GM10248 (cell line): Measurements from ENCODE around the gene KRT28.
"Not testable (repeated sequence)": the region's sequence is repeated elsewhere in the genome, so short reads cannot be mapped to it uniquely, and the experiment has no call there.

Experiments
- CTCF ChIA-PET: fragments of 300-600 bp; sonication (Branson Sonifier 250); formaldehyde crosslinking; extraction: SDS; loops from one replicate; lab custom pipeline; 2021; ENCODE audit warnings: antibody characterized with exemption; lab: Yijun Ruan, JAX
- POLR2A ChIA-PET: fragments of 350-650 bp; sonication (Branson Sonifier 250); formaldehyde crosslinking; extraction: SDS; loops from one replicate; lab custom pipeline; 2020; ENCODE audit warnings: antibody characterized with exemption; lab: Yijun Ruan, JAX
- DNase-seq: peaks from one replicate; pipeline ENCODE4 v3.0.0; 2012; ENCODE audit errors: extremely low spot score
- TF ChIP-seq, protein P1 (sequence below): IDR thresholded peaks from 2 replicates; pipeline ENCODE4 v1.5.1; 2012; ENCODE audit warnings: mild to moderate bottlenecking, low read depth; ENCODE audit errors: extremely low read depth, missing control alignments, control extremely low read depth

KRT28 gene

DNA sequence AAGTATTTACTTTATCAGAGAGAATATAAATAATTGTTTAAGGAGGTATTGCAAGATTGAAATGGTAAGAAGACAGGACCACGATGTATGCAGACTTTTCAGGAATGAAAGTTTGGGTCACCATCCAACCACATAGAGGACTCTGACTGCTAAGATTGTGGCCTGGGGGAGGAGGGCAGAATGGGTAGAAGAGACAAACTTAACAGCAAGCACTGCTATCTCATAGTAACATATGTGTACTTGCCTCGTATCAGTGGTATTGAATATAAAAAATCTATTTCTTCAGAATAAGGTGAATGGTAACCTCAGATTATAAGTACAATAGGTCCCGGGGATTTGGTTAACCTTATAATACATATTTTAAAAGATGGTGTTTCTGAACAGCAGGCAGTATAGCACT, 16.8 kb upstream of the KRT28 start:
- TF ChIP-seq, protein P1, sequence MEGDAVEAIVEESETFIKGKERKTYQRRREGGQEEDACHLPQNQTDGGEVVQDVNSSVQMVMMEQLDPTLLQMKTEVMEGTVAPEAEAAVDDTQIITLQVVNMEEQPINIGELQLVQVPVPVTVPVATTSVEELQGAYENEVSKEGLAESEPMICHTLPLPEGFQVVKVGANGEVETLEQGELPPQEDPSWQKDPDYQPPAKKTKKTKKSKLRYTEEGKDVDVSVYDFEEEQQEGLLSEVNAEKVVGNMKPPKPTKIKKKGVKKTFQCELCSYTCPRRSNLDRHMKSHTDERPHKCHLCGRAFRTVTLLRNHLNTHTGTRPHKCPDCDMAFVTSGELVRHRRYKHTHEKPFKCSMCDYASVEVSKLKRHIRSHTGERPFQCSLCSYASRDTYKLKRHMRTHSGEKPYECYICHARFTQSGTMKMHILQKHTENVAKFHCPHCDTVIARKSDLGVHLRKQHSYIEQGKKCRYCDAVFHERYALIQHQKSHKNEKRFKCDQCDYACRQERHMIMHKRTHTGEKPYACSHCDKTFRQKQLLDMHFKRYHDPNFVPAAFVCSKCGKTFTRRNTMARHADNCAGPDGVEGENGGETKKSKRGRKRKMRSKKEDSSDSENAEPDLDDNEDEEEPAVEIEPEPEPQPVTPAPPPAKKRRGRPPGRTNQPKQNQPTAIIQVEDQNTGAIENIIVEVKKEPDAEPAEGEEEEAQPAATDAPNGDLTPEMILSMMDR, result no peak
- POLR2A ChIA-PET, result no interaction called here
- CTCF ChIA-PET, result interaction anchor here (1.3 to 1.4 kb wide), 2 partner anchors 12 to 846 kb away, joined by 4 to 5 read pairs; no protein-coding TSS in a partner anchor
- no peak for DNase-seq

DNA sequence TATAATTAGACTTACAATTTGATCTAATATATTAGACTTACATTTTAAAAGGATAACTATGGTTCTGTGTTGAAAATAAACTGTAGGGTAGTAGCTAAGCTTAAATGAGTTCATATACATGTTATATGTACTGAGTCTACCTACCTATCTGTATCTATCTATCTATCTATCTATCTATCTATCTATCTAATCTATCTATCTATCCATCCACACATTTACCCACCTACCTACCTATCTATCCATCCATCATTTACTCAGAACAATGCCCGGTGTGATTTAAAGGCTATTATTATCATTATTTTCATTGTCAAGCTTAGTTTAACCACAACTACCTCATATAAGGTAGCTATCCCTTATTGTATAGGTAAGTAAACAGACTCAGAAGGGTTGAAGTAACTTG, 15.6 kb upstream of the KRT28 start:
- ChIA-PET POLR2A (no interaction called here), CTCF (interaction anchor here (1.1 to 1.3 kb wide), 2 partner anchors 11 to 18 kb away, joined by 3 to 5 read pairs; no protein-coding TSS in a partner anchor)
- TF ChIP-seq, protein P1, result no peak
- DNase-seq, result no peak

DNA sequence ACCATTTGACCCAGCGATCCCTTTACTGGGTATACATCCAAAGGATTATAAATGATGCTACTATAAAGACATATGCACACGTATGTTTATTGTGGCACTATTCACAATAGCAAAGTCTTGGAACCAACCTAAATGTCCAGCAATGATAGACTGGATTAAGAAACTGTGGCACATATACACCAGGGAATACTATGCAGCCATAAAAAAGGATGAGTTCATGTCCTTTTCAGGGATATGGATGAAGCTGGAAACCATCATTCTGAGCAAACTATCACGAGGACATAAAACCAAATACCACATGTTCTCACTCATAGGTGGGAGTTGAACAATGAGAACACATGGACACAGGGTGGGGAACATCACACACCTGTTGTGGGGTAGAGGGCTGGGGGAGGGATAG, 14.9 kb upstream of the KRT28 start:
- POLR2A ChIA-PET, CTCF ChIA-PET, DNase-seq: not testable (repeated sequence)

DNA sequence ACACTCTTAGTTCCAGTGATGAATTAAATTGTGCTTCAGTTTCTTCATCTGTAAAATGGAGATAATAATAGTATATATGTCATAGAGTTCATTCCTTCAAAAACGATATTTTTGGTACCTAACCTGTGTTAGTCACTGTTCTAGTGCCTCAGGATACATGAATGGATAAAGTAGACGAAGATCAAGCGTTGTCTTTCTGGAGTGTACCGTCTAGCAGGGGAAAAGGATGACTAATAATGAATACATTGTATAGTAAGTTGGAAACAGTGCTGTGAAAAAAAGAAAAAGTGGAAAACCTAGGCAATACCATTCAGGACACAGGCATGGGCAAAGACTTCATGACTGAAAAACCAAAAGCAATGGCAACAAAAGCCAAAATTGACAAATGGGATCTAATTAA, 14.0 kb upstream of the KRT28 start:
- DNase-seq, result no peak
- TF ChIP-seq, protein P1, result no peak
- CTCF ChIA-PET, result no interaction called here
- POLR2A ChIA-PET, result no interaction called here

DNA sequence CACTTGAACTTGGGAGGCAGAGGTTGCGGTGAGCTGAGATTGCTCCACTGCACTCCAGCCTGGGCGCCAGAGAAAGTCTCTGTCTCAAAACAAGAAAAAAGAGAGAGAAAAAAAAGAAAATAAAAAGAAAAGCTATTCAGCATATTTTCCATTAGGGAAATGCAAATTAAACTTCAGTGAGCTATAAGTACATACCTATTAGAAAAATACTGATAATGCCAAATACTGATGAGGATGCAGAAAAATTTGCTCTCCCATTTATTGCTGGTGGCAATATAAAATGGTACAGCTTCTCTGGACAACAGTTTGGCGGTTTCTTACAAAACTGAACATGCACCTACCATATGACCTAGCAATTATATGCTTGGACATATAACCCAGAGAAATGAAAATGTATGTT, 12.9 kb upstream of the KRT28 start:
- TF ChIP-seq, protein P1, result no peak
- no peak for DNase-seq
- ChIA-PET CTCF (interaction anchor here (1.4 kb wide), 1 partner anchor 10 kb away, joined by 3 read pairs; the partner anchor contains the start of gene KRT10), POLR2A (no interaction called here)

DNA sequence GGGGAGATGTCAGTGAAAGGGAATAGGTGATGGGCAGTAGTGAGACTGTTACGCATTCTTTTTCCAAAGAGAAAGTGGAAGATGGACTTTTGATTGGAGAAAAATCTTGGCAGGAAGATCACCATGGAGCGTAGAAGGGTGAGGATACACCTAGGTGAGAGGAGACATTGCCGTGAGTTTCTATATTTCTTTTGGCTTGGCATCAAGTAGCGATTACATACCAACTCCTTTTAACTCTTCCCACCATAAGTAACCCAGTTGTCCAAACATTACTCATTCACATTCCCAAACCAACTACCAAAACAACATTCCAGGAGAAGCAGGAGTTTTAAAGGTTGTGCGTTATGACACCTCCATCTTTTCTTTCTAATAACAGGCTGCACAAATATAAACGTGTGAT, 10.7 kb upstream of the KRT28 start:
- DNase-seq, result no peak
- ChIA-PET CTCF (interaction anchor here (1.2 to 1.3 kb wide), 3 partner anchors 8 to 852 kb away, joined by 3 read pairs; no protein-coding TSS in a partner anchor), POLR2A (no interaction called here)
- TF ChIP-seq, protein P1, result no peak

DNA sequence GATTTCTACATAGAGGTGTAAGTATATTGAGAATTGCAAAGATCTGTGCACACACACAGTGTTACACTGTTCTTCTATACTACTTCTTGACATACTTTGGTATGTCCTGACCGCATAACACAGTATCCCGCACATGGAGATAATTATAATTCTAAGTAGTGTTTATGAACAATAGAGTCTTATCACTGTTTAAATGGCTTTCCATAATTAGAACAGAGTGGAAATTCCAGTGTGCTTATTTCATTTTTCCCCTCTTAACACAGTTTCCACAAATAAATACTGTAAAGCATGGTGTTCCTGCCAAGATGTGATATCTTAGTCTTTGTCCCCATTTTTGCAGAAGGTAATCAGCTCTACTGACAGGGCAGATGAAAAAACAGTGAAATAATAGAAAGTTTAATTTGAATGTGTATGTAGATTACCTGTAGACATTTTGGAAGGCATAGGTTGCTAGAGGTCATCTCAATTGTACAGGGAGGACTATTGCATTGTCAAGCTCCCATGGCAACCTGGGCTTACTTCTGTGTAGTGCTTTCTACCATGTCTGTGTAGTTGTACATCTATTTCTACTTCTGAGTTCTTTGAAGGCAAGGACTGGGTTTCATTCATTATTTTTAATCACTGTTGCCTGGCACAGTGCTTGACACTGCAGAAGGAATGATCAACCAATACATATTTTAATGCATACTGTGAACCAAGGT, 10.1 kb upstream of the KRT28 start:
- TF ChIP-seq, protein P1, result no peak
- DNase-seq, result no peak
- ChIA-PET CTCF (interaction anchor here (1.1 to 1.6 kb wide), 3 partner anchors 9 to 853 kb away, joined by 3 to 7 read pairs (median 3); no protein-coding TSS in a partner anchor), POLR2A (interaction anchor here (1.1 kb wide), 1 partner anchor 9 kb away, joined by 3 read pairs; no protein-coding TSS in a partner anchor)
